ENCODE data around the gene CHST8. TPM values are rescaled to one million over a fixed set of nuclear protein-coding genes. Genes with fewer than 3 reads are reported as not detected.

CHST8 gene
- polyA plus RNA-seq, 2 of the 4 experiments (the other 2 are of a cell fraction) = not detected

DNA sequence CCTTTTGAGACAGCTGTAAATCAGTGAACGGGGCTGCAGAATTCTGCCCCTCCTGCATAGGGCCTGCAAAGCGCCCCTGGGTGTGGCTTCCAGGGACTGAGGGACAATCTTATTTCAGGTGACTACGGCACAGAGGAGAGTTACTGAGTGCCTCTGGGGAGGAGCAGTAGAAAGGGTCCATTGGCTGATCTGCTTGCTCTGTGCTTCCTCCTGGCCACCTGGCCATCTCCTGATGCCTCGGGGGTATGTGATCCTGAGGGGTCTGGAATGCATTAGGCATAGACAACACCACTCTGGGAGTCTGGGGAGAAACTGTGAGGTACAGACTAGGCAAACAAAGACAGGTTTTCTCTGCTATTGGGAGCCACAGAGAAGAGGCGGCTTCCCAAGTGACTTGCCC, 177.7 kb downstream of the CHST8 start:
- Histone ChIP-seq H3K4me1 (peaks cover 54% of the 10 kb centered on the region), H3K4me2 (no peak overlapping the region), H3K27ac (peak overlapping the region in 1 of 2 experiments; percentile 96; a peak in 1 of 6 replicates), H3K4me3 (no peak overlapping the region), H3K9me3 (no peaks in the 10 kb centered on the region)
- TF ChIP-seq PHF8 (IDR thresholded peaks at IDR 0.05; ENCODE audit: borderline replicate concordance, low read depth) = no peak
- peak in 1 of 2 experiments; percentile 30; a peak in 1 of 5 replicates for TF ChIP-seq JUN (IDR thresholded peaks at IDR 0.05)
- TF ChIP-seq, protein P1, sequence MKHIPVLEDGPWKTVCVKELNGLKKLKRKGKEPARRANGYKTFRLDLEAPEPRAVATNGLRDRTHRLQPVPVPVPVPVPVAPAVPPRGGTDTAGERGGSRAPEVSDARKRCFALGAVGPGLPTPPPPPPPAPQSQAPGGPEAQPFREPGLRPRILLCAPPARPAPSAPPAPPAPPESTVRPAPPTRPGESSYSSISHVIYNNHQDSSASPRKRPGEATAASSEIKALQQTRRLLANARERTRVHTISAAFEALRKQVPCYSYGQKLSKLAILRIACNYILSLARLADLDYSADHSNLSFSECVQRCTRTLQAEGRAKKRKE (CRISPR knock-in tag; IDR thresholded peaks at IDR 0.05; ENCODE audit: low read depth) = no peak
- TF ChIP-seq, protein P2, sequence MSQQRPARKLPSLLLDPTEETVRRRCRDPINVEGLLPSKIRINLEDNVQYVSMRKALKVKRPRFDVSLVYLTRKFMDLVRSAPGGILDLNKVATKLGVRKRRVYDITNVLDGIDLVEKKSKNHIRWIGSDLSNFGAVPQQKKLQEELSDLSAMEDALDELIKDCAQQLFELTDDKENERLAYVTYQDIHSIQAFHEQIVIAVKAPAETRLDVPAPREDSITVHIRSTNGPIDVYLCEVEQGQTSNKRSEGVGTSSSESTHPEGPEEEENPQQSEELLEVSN (IDR thresholded peaks at IDR 0.05; ENCODE audit: borderline replicate concordance, low read depth) = no peak
- POLR2A ChIA-PET = no interaction called here
- ATAC-seq (no peak), FAIRE-seq (no peak), DNase-seq (ENCODE audit: low read depth in 1 of 2, low spot score in 1 of 2) (no peak)
- CTCF ChIA-PET = interaction anchor here (0.9 to 10.0 kb wide), 3 partner anchors 17 to 198 kb away, joined by 4 to 313 read pairs (median 13); no protein-coding TSS in a partner anchor
- WGBS (ENCODE audit: missing lambda C conversion rate) = 90% methylated on average over 5 of the region's 5 CpGs

DNA sequence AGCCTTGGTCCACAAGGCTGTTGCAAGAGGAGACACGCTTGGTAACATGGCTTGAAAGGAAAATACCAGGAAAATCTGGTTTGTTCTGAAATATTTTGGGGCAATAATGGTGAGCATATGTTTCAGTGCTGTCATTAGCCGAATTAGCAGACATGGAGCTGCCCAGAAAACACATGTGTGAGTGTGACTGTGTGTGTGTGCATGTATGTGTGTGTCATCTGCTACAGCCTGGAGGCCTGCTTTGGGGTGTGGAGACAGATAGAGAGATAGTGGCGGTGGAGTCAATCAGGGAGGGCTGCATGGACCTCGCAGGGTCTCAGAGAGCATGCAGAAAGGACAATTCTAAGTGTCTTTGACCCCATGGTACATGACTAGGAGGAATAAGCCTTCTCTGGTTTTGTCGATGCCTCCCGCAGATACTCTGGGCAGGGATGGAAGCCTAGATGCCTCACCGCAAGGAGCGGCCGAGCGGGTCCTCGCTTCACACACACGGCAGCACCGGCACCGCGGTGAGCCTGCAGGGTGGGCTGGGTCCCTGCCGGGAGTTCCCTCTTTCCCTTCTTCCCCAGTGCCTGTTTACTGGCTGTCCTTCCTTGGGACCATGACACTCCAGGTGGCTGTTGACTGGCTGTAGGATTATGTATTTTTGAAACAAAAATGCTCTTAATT, 178.4 kb downstream of the CHST8 start:
- ATAC-seq (no peak), FAIRE-seq (no peak), DNase-seq (ENCODE audit: low read depth in 1 of 2, low spot score in 1 of 2) (no peak)
- H3K4me3 ChIP-seq = no peak overlapping the region
- peaks cover 56% of the 10 kb centered on the region for H3K4me1 ChIP-seq
- ChIA-PET CTCF (interaction anchor here (0.9 to 3.4 kb wide), 2 partner anchors 21 to 198 kb away, joined by 4 to 13 read pairs; no protein-coding TSS in a partner anchor), POLR2A (no interaction called here)
- H3K9me3 ChIP-seq = no peaks in the 10 kb centered on the region
- TF ChIP-seq BHLHE40 (IDR thresholded peaks at IDR 0.05; ENCODE audit: low read depth, low read length) (no peak), CHD4 (IDR thresholded peaks at IDR 0.05; ENCODE audit: borderline replicate concordance) (no peak), ZFP36 (IDR thresholded peaks at IDR 0.05; ENCODE audit: borderline replicate concordance, partially characterized antibody) (no peak), NR3C1 (IDR thresholded peaks at IDR 0.05) (no peak)
- TF ChIP-seq, protein P3, sequence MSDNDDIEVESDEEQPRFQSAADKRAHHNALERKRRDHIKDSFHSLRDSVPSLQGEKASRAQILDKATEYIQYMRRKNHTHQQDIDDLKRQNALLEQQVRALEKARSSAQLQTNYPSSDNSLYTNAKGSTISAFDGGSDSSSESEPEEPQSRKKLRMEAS (IDR thresholded peaks at IDR 0.05) = no peak
- H3K27ac ChIP-seq = no peak overlapping the region
- 94% methylated on average over 16 of the region's 16 CpGs for WGBS (ENCODE audit: missing lambda C conversion rate)
- no peak overlapping the region for H3K4me2 ChIP-seq

DNA sequence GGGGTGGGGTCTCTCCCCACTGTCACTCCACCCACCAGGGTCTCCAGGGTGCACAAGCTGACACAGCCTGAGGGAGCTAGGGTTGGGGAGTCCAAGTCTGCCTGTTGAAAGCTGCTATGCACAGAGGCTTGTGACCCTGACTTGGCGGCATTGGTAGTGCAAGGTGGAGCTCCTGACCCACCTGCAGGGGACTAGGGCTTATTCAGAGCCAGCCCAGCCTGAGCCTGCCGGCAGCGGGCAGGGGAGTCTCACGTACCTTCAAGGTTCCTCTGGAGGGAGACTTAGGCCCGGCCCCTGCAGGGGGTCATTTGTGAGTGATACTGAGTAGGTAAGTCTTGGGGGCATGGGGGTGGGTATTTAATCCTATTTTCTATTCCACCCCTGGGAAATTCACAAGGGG, 179.7 kb downstream of the CHST8 start:
- Histone ChIP-seq H3K9me3 (no peaks in the 10 kb centered on the region), H3K4me2 (peak overlapping the region; percentile 5; the same call in 1 of the 3 replicates), H3K27ac (peak overlapping the region in 1 of 2 experiments; percentile 90; a peak in 1 of 6 replicates), H3K4me3 (no peak overlapping the region), H3K4me1 (peaks cover 69% of the 10 kb centered on the region)
- 96% methylated on average over 5 of the region's 5 CpGs for WGBS (ENCODE audit: missing lambda C conversion rate)
- no peak for DNase-seq (ENCODE audit: low read depth in 1 of 2, low spot score in 1 of 2)
- CTCF ChIA-PET = interaction anchor here (1.1 to 5.0 kb wide), 5 partner anchors 23 to 295 kb away, joined by 3 to 39 read pairs (median 7); no protein-coding TSS in a partner anchor
- no peak for ATAC-seq
- TF ChIP-seq FOXS1 (CRISPR knock-in tag; IDR thresholded peaks at IDR 0.05) (no peak), CBX2 (IDR thresholded peaks at IDR 0.05; ENCODE audit: borderline replicate concordance, low read depth) (no peak), RCOR1 (IDR thresholded peaks at IDR 0.05; ENCODE audit: low read depth, low read length) (no peak), HOXB5 (CRISPR knock-in tag; IDR thresholded peaks at IDR 0.05) (no peak), TP53 (CRISPR knock-in tag; IDR thresholded peaks at IDR 0.05) (no peak), EHF (CRISPR knock-in tag; IDR thresholded peaks at IDR 0.05) (no peak), CHD4 (IDR thresholded peaks at IDR 0.05; ENCODE audit: borderline replicate concordance) (no peak), ZNF302 (CRISPR knock-in tag; IDR thresholded peaks at IDR 0.05) (no peak), CHD2 (IDR thresholded peaks at IDR 0.05; ENCODE audit: low read length, partially characterized antibody) (no peak), HOXB13 (CRISPR knock-in tag; IDR thresholded peaks at IDR 0.05; ENCODE audit: low read depth) (no peak)
- TF ChIP-seq, protein P1 (CRISPR knock-in tag; IDR thresholded peaks at IDR 0.05; ENCODE audit: low read depth) = no peak
- TF ChIP-seq, protein P4, sequence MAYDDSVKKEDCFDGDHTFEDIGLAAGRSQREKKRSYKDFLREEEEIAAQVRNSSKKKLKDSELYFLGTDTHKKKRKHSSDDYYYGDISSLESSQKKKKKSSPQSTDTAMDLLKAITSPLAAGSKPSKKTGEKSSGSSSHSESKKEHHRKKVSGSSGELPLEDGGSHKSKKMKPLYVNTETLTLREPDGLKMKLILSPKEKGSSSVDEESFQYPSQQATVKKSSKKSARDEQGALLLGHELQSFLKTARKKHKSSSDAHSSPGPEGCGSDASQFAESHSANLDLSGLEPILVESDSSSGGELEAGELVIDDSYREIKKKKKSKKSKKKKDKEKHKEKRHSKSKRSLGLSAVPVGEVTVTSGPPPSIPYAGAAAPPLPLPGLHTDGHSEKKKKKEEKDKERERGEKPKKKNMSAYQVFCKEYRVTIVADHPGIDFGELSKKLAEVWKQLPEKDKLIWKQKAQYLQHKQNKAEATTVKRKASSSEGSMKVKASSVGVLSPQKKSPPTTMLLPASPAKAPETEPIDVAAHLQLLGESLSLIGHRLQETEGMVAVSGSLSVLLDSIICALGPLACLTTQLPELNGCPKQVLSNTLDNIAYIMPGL (CRISPR knock-in tag; IDR thresholded peaks at IDR 0.05; ENCODE audit: borderline replicate concordance) = no peak
- POLR2A ChIA-PET = interaction anchor here (0.5 kb wide), 1 partner anchor 334 kb away, joined by 3 read pairs; no protein-coding TSS in a partner anchor
- FAIRE-seq = no peak
